Measurements from ENCODE around the gene NMRK1. TPM values are rescaled to one million over a fixed set of nuclear protein-coding genes. Genes with fewer than 3 reads are reported as not detected.

NMRK1 gene
- total RNA-seq, 4 donors from 2014 or later = 25.7 to 43.5 (median 33.4) TPM

GRCh38 chr9:75102177-75102790, 14.3 kb upstream of the NMRK1 start:
- TF ChIP-seq, protein P1, sequence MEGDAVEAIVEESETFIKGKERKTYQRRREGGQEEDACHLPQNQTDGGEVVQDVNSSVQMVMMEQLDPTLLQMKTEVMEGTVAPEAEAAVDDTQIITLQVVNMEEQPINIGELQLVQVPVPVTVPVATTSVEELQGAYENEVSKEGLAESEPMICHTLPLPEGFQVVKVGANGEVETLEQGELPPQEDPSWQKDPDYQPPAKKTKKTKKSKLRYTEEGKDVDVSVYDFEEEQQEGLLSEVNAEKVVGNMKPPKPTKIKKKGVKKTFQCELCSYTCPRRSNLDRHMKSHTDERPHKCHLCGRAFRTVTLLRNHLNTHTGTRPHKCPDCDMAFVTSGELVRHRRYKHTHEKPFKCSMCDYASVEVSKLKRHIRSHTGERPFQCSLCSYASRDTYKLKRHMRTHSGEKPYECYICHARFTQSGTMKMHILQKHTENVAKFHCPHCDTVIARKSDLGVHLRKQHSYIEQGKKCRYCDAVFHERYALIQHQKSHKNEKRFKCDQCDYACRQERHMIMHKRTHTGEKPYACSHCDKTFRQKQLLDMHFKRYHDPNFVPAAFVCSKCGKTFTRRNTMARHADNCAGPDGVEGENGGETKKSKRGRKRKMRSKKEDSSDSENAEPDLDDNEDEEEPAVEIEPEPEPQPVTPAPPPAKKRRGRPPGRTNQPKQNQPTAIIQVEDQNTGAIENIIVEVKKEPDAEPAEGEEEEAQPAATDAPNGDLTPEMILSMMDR (IDR thresholded peaks at IDR 0.05) = no peak
- TF ChIP-seq POLR2A (IDR thresholded peaks at IDR 0.05) = no peak
- DNase-seq (ENCODE audit: low spot score in 2 of 2) = no peak
- WGBS, 2 donors = 95 to 97% methylated on average over 7 of the region's 7 CpGs
- intact Hi-C loops (cut with DNase I; ENCODE audit: low total_unique reads) = no loop called here
- no peak overlapping the region for H3K4me3 ChIP-seq (ENCODE audit: low read depth, poor library complexity, severe bottlenecking)

DNA sequence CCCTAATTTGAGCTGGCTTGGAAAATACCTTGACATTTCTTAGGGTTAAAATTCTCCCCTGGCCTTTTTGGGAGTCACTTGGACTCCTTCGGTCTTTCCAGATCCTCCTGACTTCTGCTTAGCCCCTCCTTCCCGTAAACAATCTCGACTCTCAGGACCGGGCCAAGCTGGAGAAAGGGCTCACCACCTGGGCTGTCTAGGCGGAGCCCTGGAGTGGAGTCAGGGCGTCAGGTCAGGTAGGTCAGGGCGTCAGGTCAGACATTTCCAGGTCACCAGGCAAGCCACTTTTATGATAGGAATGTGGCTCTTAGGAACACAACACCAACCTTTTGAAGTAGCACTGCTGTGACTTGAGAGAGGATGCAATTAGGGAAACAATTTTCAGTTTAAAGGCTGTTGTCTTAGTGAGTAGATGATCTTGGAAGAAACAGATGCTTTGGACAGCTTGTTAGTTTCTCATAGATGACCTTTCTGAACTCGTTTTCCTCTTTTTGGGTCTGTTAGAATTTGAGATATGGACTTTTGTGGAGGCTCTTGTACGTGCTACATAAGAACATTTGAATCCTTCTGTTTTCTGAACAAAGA, 13.1 kb upstream of the NMRK1 start:
- no peak for DNase-seq (ENCODE audit: low spot score in 2 of 2)
- intact Hi-C loops (cut with DNase I; ENCODE audit: low total_unique reads) = no loop called here
- H3K4me3 ChIP-seq (ENCODE audit: low read depth, poor library complexity, severe bottlenecking) = no peak overlapping the region
- TF ChIP-seq POLR2A (IDR thresholded peaks at IDR 0.05) = no peak
- TF ChIP-seq, protein P1 (IDR thresholded peaks at IDR 0.05) = no peak
- 64 to 68% methylated on average over 9 of the region's 9 CpGs for WGBS, 2 donors

GRCh38 chr9:75096796-75097195, 8.8 kb upstream of the NMRK1 start:
- TF ChIP-seq POLR2A (IDR thresholded peaks at IDR 0.05) = no peak
- TF ChIP-seq, protein P1 (IDR thresholded peaks at IDR 0.05) = no peak
- DNase-seq (ENCODE audit: low spot score in 2 of 2) = no peak
- intact Hi-C loops (cut with DNase I; ENCODE audit: low total_unique reads) = no loop called here
- WGBS, 2 donors = 61 to 63% methylated on average over 4 of the region's 4 CpGs
- H3K4me3 ChIP-seq (ENCODE audit: low read depth, poor library complexity, severe bottlenecking) = no peak overlapping the region

DNA sequence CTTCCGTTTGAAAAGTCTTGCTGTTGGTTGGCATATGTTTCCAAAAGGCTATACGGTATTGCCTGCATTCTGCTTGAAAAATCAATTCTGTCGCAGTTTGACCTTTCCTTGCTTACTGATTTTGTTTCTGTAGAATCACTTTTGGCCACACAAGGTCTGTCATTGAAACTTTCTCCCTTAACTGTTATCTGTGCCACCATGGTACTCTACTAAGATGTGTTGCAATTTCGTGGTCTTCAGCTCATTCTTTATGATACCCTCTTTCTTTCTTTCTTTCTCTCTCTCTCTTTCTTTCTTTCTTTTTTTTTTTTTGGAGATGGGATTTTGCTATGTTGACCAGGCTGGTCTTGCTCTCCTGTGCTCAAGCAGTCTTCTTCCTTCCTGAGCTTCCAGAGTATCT, 4.8 kb upstream of the NMRK1 start:
- 80 to 81% methylated on average over 4 of the region's 4 CpGs for WGBS, 2 donors
- no peak for TF ChIP-seq POLR2A (IDR thresholded peaks at IDR 0.05)
- TF ChIP-seq, protein P1 (IDR thresholded peaks at IDR 0.05) = no peak
- intact Hi-C loops (cut with DNase I; ENCODE audit: low total_unique reads) = no loop called here
- DNase-seq (ENCODE audit: low spot score in 2 of 2) = no peak
- H3K4me3 ChIP-seq (ENCODE audit: low read depth, poor library complexity, severe bottlenecking) = no peak overlapping the region

- WGBS, 2 donors = 76 to 82% methylated on average over 4 of the region's 4 CpGs
- intact Hi-C loops (cut with DNase I; ENCODE audit: low total_unique reads) = no loop called here
Observed at GRCh38 chr9:75090579-75090978, 2.6 kb upstream of the NMRK1 start.

More at GRCh38 chr9:75090579-75090978, 2.6 kb upstream of the NMRK1 start:
- TF ChIP-seq, protein P1 (IDR thresholded peaks at IDR 0.05) = no peak
- TF ChIP-seq POLR2A (IDR thresholded peaks at IDR 0.05) = no peak
- no peak overlapping the region for H3K4me3 ChIP-seq (ENCODE audit: low read depth, poor library complexity, severe bottlenecking)
- no peak for DNase-seq (ENCODE audit: low spot score in 2 of 2)

Data from lower leg skin (tissue), 4 donors.